Caco-2 (cell line): ENCODE measurements around the gene FOXO4. TPM values are rescaled to one million over a fixed set of nuclear protein-coding genes. Genes with fewer than 3 reads are reported as not detected.

Source experiments
- BruUV-seq: library from RNA; stranded (reverse); fragments of 400-500 nt; replicated peaks from 2 replicates; lab custom pipeline; 2021; lab: Mats Ljungman, UMichigan
- CTCF ChIA-PET: fragments of 300-600 bp; sonication (Branson Sonifier 250); formaldehyde crosslinking; loops from one replicate; lab custom pipeline; 2022; ENCODE audit warnings: antibody characterized with exemption; lab: Charles Lee
- POLR2A ChIA-PET: fragments of 300-600 bp; sonication (Branson Sonifier 250); formaldehyde crosslinking; loops from one replicate; lab custom pipeline; 2022; ENCODE audit warnings: antibody characterized with exemption; lab: Charles Lee
- DNase-seq, 2 experiments: peaks; one replicate each; pipeline versions ENCODE4 v3.0.0 to v3.0.0-alpha.2; 2020 to 2022
- H3K27me3 ChIP-seq: replicated peaks from 2 replicates; pipeline ENCODE4 v1.6.0; 2011; ENCODE audit warnings: low read length; ENCODE audit not compliant: control insufficient read depth, insufficient read depth
- H3K36me3 ChIP-seq: 2 replicates; pipeline ENCODE4 v1.5.1; 2011; ENCODE audit warnings: low read length; ENCODE audit not compliant: control insufficient read depth, insufficient read depth
- H3K4me1 ChIP-seq: fragments of 250-450 bp; sonication (Bioruptor Pico); 2 replicates; pipeline ENCODE4 v1.5.1; 2020; ENCODE audit warnings: mild to moderate bottlenecking
- H3K4me3 ChIP-seq: 2 replicates; pipeline ENCODE4 v1.5.1; 2011; ENCODE audit warnings: low read depth, mild to moderate bottlenecking, control low read depth, low read length
- H3K9me3 ChIP-seq: fragments of 250-450 bp; sonication (Bioruptor Pico); 2 replicates; pipeline ENCODE4 v1.5.1; 2020; ENCODE audit warnings: mild to moderate bottlenecking, moderate library complexity
- H3K27ac Mint-ChIP-seq: one replicate; pipeline ENCODE4 v1.8.0; 2022; ENCODE audit warnings: mixed read lengths; ENCODE audit not compliant: unreplicated experiment
- H3K27me3 Mint-ChIP-seq: one replicate; pipeline ENCODE4 v1.8.0; 2022; ENCODE audit warnings: mixed read lengths; ENCODE audit not compliant: insufficient read depth, unreplicated experiment
- H3K36me3 Mint-ChIP-seq: one replicate; pipeline ENCODE4 v1.8.0; 2022; ENCODE audit warnings: mild to moderate bottlenecking, mixed read lengths; ENCODE audit not compliant: insufficient read depth, unreplicated experiment
- H3K4me1 Mint-ChIP-seq: one replicate; pipeline ENCODE4 v1.8.0; 2022; ENCODE audit warnings: low read depth, mixed read lengths; ENCODE audit not compliant: unreplicated experiment
- H3K4me3 Mint-ChIP-seq: one replicate; pipeline ENCODE4 v1.8.0; 2022; ENCODE audit warnings: mild to moderate bottlenecking, moderate library complexity, mixed read lengths; ENCODE audit not compliant: unreplicated experiment
- H3K9me3 Mint-ChIP-seq: one replicate; pipeline ENCODE4 v1.8.0; 2022; ENCODE audit warnings: mixed read lengths; ENCODE audit not compliant: unreplicated experiment
- intact Hi-C: fragments of 100-400 bp; cut with micrococcal nuclease; formaldehyde crosslinking; loops from one replicate; pipeline ENCODE4 v1.10.0; 2022; ENCODE audit not compliant: unreplicated experiment
- total RNA-seq: library from RNA; stranded (reverse); gene quantifications from 2 replicates; pipeline ENCODE4 v1.2.3, GENCODE V29; 2022
- TF ChIP-seq, protein P1 (sequence below), 2 experiments: fragments of 200-600 bp in 1 of 2; IDR thresholded peaks; 1 replicate in 1 of 2; 2 replicates in 1 of 2; pipeline versions ENCODE4 v1.5.1 to v1.8.0; 2011 to 2022; ENCODE audit warnings: antibody characterized with exemption in 1 of 2, control low read depth in 1 of 2, inconsistent platforms in 1 of 2, low read depth in 1 of 2, low read length in 1 of 2, mild to moderate bottlenecking in 1 of 2, moderate library complexity in 1 of 2; ENCODE audit not compliant: insufficient read depth in 1 of 2, severe bottlenecking in 1 of 2, unreplicated experiment in 1 of 2

The FOXO4 gene
- total RNA-seq, 1 experiment from 2014 or later: 17.4 TPM

- TSS peak; percentile 67 for BruUV-seq
- TF ChIP-seq, protein P1, sequence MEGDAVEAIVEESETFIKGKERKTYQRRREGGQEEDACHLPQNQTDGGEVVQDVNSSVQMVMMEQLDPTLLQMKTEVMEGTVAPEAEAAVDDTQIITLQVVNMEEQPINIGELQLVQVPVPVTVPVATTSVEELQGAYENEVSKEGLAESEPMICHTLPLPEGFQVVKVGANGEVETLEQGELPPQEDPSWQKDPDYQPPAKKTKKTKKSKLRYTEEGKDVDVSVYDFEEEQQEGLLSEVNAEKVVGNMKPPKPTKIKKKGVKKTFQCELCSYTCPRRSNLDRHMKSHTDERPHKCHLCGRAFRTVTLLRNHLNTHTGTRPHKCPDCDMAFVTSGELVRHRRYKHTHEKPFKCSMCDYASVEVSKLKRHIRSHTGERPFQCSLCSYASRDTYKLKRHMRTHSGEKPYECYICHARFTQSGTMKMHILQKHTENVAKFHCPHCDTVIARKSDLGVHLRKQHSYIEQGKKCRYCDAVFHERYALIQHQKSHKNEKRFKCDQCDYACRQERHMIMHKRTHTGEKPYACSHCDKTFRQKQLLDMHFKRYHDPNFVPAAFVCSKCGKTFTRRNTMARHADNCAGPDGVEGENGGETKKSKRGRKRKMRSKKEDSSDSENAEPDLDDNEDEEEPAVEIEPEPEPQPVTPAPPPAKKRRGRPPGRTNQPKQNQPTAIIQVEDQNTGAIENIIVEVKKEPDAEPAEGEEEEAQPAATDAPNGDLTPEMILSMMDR (IDR thresholded peaks at IDR 0.05; ENCODE audit: insufficient read depth in 1 of 2, low read depth in 1 of 2, low read length in 1 of 2, severe bottlenecking in 1 of 2, unreplicated experiment in 1 of 2): no peak
- ChIA-PET CTCF (interaction anchor here (0.8 kb wide), 1 partner anchor 9 kb away, joined by 3 read pairs; no protein-coding TSS in a partner anchor), POLR2A (interaction anchor here (0.9 kb wide), 1 partner anchor 28 kb away, joined by 3 read pairs; no protein-coding TSS in a partner anchor)
- Mint-ChIP-seq H3K9me3 (no peaks in the 10 kb centered on the region), H3K4me3 (peak within 1 kb of the TSS; percentile 38), H3K27me3 (no peaks in the 10 kb centered on the region), H3K36me3 (peaks cover 6% of the 10 kb centered on the region), H3K4me1 (peaks cover 19% of the 10 kb centered on the region), H3K27ac (peak within 1 kb of the TSS; percentile 71)
- intact Hi-C loops: no loop called here
- H3K36me3 ChIP-seq: no peaks in the 10 kb centered on the region
- no peaks in the 10 kb centered on the region for H3K9me3 ChIP-seq
- peak; percentile 19 to 45 for DNase-seq
- peak within 1 kb of the TSS; percentile 18; the same call in 1 of the 2 replicates for H3K4me3 ChIP-seq
- no peaks in the 10 kb centered on the region for H3K27me3 ChIP-seq
- peaks cover 2% of the 10 kb centered on the region; the same call in 1 of the 2 replicates for H3K4me1 ChIP-seq
Observed at GRCh38 chrX:71111141-71111843, 15.6 kb downstream of the FOXO4 start, which contains the start of gene IL2RG. Gene IL2RG (minus strand): TSS chrX:71111577. CDS start chrX:71111539, 38 bp downstream.

DNA sequence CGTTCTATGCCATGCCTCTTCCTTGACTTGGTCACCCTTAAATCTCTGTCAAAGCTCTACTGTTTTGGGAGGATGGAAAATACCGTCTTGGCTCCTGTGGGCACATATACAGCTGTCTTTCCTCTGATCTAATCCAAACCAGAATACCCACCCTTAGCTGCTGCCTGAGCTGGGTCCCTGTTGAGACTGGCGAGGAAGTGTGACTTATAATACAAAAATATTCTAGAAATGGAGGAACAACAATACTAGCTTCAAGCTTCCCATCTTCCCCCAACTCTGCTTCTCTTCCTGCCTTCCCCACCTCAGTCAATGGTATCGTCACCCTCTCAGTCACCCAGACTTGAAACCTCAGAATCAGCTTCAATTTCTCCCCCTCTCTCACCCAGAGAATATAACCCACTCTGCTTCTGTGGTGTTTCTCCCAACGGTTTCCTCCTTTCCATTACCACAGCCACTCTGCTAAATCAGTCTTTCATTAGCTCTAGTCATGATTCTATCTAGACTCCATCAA lies 16.3 kb downstream of the FOXO4 start:
- ChIA-PET POLR2A (interaction anchor here (0.9 kb wide), 1 partner anchor 27 kb away, joined by 3 read pairs; no protein-coding TSS in a partner anchor), CTCF (interaction anchor here (0.8 kb wide), 1 partner anchor 9 kb away, joined by 3 read pairs; no protein-coding TSS in a partner anchor)
- Histone ChIP-seq H3K27me3 (no peaks in the 10 kb centered on the region), H3K4me1 (no peaks in the 10 kb centered on the region), H3K4me3 (no peak overlapping the region), H3K9me3 (no peaks in the 10 kb centered on the region), H3K36me3 (no peaks in the 10 kb centered on the region)
- peaks cover 19% of the 10 kb centered on the region for H3K4me1 Mint-ChIP-seq
- H3K4me3 Mint-ChIP-seq: no peak overlapping the region
- TF ChIP-seq, protein P1 (IDR thresholded peaks at IDR 0.05; ENCODE audit: insufficient read depth in 1 of 2, low read depth in 1 of 2, low read length in 1 of 2, severe bottlenecking in 1 of 2, unreplicated experiment in 1 of 2): no peak
- DNase-seq: no peak
- H3K27me3 Mint-ChIP-seq: no peaks in the 10 kb centered on the region
- no peaks in the 10 kb centered on the region for H3K9me3 Mint-ChIP-seq
- peak overlapping the region; percentile 43 for H3K27ac Mint-ChIP-seq
- H3K36me3 Mint-ChIP-seq: peaks cover 6% of the 10 kb centered on the region
- TSS peak; percentile 41 for BruUV-seq
- intact Hi-C loops: no loop called here

DNA sequence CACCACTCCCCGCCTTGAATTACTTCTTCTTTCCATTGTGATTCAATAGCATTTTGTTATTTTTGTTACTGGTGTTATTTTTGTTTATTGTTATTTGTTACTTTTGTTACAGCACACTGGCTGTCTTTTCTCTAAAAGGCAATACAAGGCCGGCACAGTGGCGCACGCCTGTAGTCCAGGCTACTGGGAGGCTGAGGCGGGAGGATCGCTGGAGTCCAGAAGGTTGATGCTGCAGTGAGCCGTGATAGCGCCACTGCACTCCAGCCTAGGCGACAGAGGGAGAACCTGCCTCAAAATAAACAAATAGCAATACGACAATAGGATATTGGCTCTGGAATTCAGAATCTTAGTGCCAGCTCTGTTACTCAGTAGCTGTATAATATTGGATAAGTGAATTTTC lies 21.7 kb downstream of the FOXO4 start:
- H3K36me3 ChIP-seq: no peaks in the 10 kb centered on the region; the same call in 1 of the 2 replicates
- H3K4me3 ChIP-seq: no peak overlapping the region
- no peaks in the 10 kb centered on the region for H3K27me3 ChIP-seq
- ChIA-PET POLR2A (no interaction called here), CTCF (no interaction called here)
- no peak for DNase-seq
- peaks cover 5% of the 10 kb centered on the region for H3K36me3 Mint-ChIP-seq
- TF ChIP-seq, protein P1 (IDR thresholded peaks at IDR 0.05; ENCODE audit: insufficient read depth in 1 of 2, low read depth in 1 of 2, low read length in 1 of 2, severe bottlenecking in 1 of 2, unreplicated experiment in 1 of 2): no peak
- intact Hi-C loops: no loop called here
- no peaks in the 10 kb centered on the region for H3K4me1 ChIP-seq
- peak overlapping the region; percentile 75 for H3K4me3 Mint-ChIP-seq
- H3K27ac Mint-ChIP-seq: no peak overlapping the region
- H3K4me1 Mint-ChIP-seq: peaks cover 2% of the 10 kb centered on the region
- H3K9me3 ChIP-seq: no peaks in the 10 kb centered on the region
- BruUV-seq: no TSS peak
- H3K27me3 Mint-ChIP-seq: no peaks in the 10 kb centered on the region
- H3K9me3 Mint-ChIP-seq: no peaks in the 10 kb centered on the region
